ENCODE results near the gene RBM7.

RBM7 gene

DNA sequence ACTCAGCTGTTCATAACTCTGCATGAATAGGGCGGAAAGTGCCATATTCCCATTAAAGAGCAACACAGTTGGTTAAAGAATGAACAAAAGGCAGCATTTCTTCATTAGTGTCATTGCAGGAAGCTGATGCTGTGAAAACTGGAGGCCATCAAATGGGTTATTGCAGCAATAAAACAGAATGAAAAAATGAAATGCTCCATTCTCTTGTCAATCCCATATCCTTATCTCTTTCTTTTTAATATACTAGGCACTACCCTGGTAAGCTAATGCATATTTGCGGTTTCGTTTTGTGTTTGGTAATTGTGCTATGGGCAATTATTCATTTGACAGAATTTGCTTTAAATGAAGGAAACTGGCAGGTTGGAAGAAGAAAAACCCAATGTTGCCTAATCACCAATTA is 25.4 kb upstream of the RBM7 start:
- Histone ChIP-seq H3K4me3 (ENCODE audit: low read depth in 1 of 2, low read length in 2 of 2) (no peak overlapping the region), H3K27ac (ENCODE audit: low read length) (no peak overlapping the region), H3K27me3 (ENCODE audit: low read depth, low read length) (no peaks in the 10 kb centered on the region), H3K36me3 (ENCODE audit: control insufficient read depth in 1 of 2, insufficient read depth in 2 of 2, low read length in 2 of 2) (no peaks in the 10 kb centered on the region), H3K4me1 (ENCODE audit: control insufficient read depth in 1 of 2, insufficient read depth in 2 of 2, low read length in 2 of 2) (no peaks in the 10 kb centered on the region), H3K9me3 (ENCODE audit: control insufficient read depth in 1 of 2, low read length in 2 of 2) (no peaks in the 10 kb centered on the region)

DNA sequence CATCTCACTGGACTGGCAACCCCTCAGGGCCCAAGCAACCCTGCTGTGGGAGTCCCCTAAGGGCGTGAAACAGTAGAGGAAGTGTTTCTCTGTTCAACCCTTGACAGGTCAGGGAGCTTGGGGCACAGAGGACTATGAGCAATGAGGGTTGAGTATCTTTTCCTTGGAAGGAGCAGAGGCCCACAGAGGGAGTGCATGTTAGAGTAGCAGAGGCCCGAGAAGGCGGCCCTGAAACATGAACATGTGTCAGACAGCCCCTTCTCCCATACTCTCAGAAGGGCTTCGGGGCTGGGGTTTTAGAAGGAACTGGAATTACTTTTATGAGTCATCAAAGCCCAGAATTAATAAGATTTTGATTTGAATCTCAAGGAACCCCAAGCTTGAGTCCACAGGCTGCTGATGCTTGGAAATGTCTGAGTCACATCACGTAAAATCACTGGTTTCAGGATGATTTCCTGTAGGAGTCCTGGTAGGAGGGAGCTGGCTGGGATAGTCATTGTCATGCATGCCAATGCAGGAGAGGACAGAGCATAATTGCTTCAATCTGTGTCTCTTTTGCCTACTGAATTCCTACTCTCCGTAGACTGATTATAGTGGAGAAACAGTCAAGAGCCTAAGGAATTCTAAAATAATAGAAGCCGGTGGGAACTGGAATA is 22.7 kb upstream of the RBM7 start:
- no peaks in the 10 kb centered on the region for H3K27me3 ChIP-seq (ENCODE audit: low read depth, low read length)
- no peaks in the 10 kb centered on the region for H3K9me3 ChIP-seq (ENCODE audit: control insufficient read depth in 1 of 2, low read length in 2 of 2)
- no peak overlapping the region for H3K27ac ChIP-seq (ENCODE audit: low read length)
- no peaks in the 10 kb centered on the region for H3K36me3 ChIP-seq (ENCODE audit: control insufficient read depth in 1 of 2, insufficient read depth in 2 of 2, low read length in 2 of 2)
- H3K4me3 ChIP-seq (ENCODE audit: low read depth in 1 of 2, low read length in 2 of 2), result no peak overlapping the region
- H3K4me1 ChIP-seq (ENCODE audit: control insufficient read depth in 1 of 2, insufficient read depth in 2 of 2, low read length in 2 of 2), result no peaks in the 10 kb centered on the region

DNA sequence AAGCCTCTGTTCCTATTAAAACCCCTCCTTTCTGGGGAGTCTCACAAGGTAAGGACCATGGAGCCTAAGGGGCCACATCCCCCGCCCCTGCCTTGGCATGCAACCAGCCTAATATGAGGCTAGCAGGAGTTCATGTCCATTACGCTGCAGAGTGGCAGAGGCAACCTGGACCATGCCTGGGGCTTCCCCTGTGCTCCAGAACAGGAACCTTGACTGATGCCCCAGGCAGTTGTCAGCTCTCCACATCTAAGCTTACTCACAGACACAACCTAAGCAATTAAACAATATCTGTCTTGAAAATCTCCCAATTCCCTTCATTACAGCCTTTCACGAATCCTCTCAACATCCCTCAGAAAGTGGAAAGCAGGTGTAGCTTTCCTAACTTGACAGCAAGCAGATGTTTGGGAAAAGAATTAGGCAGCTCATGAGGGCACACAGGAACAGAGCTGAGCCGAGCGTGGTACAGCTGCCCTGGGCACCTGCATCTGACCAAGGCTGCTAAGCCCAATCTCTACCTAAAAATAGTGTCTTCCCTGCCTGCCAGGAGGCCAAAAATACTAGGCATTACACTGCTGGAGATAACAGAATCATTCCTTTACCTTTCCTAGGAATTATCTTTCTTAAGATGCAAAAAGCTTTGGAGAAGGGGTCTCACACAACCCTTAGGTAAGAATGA is 20.9 kb upstream of the RBM7 start:
- H3K4me3 ChIP-seq (ENCODE audit: low read depth in 1 of 2, low read length in 2 of 2), result no peak overlapping the region
- H3K27me3 ChIP-seq (ENCODE audit: low read depth, low read length), result no peaks in the 10 kb centered on the region
- H3K9me3 ChIP-seq (ENCODE audit: control insufficient read depth in 1 of 2, low read length in 2 of 2), result no peaks in the 10 kb centered on the region
- H3K36me3 ChIP-seq (ENCODE audit: control insufficient read depth in 1 of 2, insufficient read depth in 2 of 2, low read length in 2 of 2), result no peaks in the 10 kb centered on the region
- H3K4me1 ChIP-seq (ENCODE audit: control insufficient read depth in 1 of 2, insufficient read depth in 2 of 2, low read length in 2 of 2), result no peaks in the 10 kb centered on the region
- H3K27ac ChIP-seq (ENCODE audit: low read length), result no peak overlapping the region

DNA sequence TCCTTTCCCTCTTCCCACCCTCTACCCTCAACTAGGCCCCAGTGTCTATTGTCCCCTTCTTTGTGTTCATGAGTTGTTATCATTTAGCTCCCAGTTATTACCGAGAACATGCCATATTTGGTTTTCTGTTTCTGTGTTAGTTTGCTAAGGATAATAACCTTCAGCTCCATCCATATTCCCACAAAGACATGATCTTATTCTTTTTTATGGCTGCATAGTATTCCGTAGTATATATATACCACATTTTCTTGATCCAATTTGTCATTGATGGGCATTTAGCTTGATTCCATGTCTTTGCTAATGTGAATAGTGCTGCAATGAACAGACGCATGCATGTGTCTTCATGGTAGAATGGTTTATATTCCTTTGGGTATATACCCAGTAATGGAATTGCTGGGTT is 18.0 kb upstream of the RBM7 start:
- no peaks in the 10 kb centered on the region for H3K27me3 ChIP-seq (ENCODE audit: low read depth, low read length)
- H3K36me3 ChIP-seq (ENCODE audit: control insufficient read depth in 1 of 2, insufficient read depth in 2 of 2, low read length in 2 of 2), result no peaks in the 10 kb centered on the region

DNA sequence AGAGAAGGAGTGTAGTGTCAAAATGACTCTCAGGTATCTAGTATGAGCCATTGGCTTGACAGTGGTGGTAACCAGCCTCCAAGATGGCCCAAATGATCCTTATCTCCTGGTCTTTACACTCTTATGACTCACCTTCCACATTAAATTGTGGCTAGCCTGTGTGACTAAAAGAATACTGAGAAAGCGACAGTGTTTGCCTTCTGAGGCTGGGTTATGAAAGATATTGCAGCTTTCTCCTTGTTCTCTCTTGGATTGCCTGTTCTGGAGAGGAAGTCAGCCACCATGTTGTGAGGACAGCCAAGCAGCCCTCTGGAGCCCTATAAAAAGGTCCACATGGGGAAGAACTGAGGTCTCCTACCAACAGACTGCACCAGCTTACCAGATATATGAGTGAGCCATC is 16.0 kb upstream of the RBM7 start:
- Histone ChIP-seq H3K27ac (ENCODE audit: low read length) (no peak overlapping the region), H3K27me3 (ENCODE audit: low read depth, low read length) (no peaks in the 10 kb centered on the region), H3K4me3 (ENCODE audit: low read depth in 1 of 2, low read length in 2 of 2) (no peak overlapping the region), H3K9me3 (ENCODE audit: control insufficient read depth in 1 of 2, low read length in 2 of 2) (no peaks in the 10 kb centered on the region), H3K36me3 (ENCODE audit: control insufficient read depth in 1 of 2, insufficient read depth in 2 of 2, low read length in 2 of 2) (no peaks in the 10 kb centered on the region), H3K4me1 (ENCODE audit: control insufficient read depth in 1 of 2, insufficient read depth in 2 of 2, low read length in 2 of 2) (no peaks in the 10 kb centered on the region)

More for the DNA sequence above, 18.0 kb upstream of the RBM7 start:
- H3K4me3 ChIP-seq (ENCODE audit: low read depth in 1 of 2, low read length in 2 of 2), result no peak overlapping the region
- no peak overlapping the region for H3K27ac ChIP-seq (ENCODE audit: low read length)
- H3K9me3 ChIP-seq (ENCODE audit: control insufficient read depth in 1 of 2, low read length in 2 of 2), result no peaks in the 10 kb centered on the region
- H3K4me1 ChIP-seq (ENCODE audit: control insufficient read depth in 1 of 2, insufficient read depth in 2 of 2, low read length in 2 of 2), result no peaks in the 10 kb centered on the region

DNA sequence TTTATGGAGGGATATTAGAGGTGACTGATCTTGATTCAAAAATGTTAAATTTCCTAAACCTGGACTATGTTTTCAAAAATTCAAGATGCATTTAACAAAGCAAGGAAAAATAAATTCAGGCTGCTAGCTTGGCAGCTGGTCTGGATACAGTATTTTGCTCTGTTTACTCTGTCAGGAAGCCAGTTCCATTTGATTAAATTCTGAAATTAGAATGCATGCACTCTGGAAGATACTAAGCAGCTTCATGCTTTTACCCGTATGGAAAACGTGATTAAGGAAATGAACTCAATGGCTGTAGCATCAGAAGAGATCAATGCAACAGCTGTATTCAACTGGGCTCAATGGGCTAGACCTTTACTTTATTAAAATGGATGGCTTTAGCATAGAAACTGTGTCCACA is 14.3 kb upstream of the RBM7 start:
- no peaks in the 10 kb centered on the region for H3K4me1 ChIP-seq (ENCODE audit: control insufficient read depth in 1 of 2, insufficient read depth in 2 of 2, low read length in 2 of 2)

DNA sequence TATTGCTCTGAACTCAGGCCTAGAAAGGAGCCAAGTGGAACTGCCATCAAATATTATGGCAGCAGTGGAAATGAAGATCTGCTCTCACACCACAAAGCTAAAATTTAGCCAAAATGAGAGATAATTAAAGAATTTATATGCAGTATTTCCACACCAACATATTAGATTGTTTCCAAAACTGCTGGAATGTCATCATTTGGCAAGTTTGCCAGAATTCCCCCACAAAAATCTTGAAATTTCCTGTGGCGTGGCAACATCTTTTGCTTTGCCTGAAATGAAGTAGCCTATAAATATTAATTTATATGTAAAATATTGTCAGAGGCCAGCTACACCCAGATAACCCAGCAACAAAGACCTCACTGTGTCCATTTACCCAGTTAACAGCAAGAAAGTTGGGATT is 13.9 kb upstream of the RBM7 start:
- H3K4me1 ChIP-seq (ENCODE audit: control insufficient read depth in 1 of 2, insufficient read depth in 2 of 2, low read length in 2 of 2), result no peaks in the 10 kb centered on the region
- H3K36me3 ChIP-seq (ENCODE audit: control insufficient read depth in 1 of 2, insufficient read depth in 2 of 2, low read length in 2 of 2), result no peaks in the 10 kb centered on the region
- H3K27me3 ChIP-seq (ENCODE audit: low read depth, low read length), result no peaks in the 10 kb centered on the region
- H3K4me3 ChIP-seq (ENCODE audit: low read depth in 1 of 2, low read length in 2 of 2), result no peak overlapping the region
- H3K27ac ChIP-seq (ENCODE audit: low read length), result no peak overlapping the region
- no peaks in the 10 kb centered on the region for H3K9me3 ChIP-seq (ENCODE audit: control insufficient read depth in 1 of 2, low read length in 2 of 2)

More for the DNA sequence above, 14.3 kb upstream of the RBM7 start:
- Histone ChIP-seq H3K27ac (ENCODE audit: low read length) (no peak overlapping the region), H3K9me3 (ENCODE audit: control insufficient read depth in 1 of 2, low read length in 2 of 2) (no peaks in the 10 kb centered on the region), H3K27me3 (ENCODE audit: low read depth, low read length) (no peaks in the 10 kb centered on the region), H3K4me3 (ENCODE audit: low read depth in 1 of 2, low read length in 2 of 2) (no peak overlapping the region), H3K36me3 (ENCODE audit: control insufficient read depth in 1 of 2, insufficient read depth in 2 of 2, low read length in 2 of 2) (no peaks in the 10 kb centered on the region)

DNA sequence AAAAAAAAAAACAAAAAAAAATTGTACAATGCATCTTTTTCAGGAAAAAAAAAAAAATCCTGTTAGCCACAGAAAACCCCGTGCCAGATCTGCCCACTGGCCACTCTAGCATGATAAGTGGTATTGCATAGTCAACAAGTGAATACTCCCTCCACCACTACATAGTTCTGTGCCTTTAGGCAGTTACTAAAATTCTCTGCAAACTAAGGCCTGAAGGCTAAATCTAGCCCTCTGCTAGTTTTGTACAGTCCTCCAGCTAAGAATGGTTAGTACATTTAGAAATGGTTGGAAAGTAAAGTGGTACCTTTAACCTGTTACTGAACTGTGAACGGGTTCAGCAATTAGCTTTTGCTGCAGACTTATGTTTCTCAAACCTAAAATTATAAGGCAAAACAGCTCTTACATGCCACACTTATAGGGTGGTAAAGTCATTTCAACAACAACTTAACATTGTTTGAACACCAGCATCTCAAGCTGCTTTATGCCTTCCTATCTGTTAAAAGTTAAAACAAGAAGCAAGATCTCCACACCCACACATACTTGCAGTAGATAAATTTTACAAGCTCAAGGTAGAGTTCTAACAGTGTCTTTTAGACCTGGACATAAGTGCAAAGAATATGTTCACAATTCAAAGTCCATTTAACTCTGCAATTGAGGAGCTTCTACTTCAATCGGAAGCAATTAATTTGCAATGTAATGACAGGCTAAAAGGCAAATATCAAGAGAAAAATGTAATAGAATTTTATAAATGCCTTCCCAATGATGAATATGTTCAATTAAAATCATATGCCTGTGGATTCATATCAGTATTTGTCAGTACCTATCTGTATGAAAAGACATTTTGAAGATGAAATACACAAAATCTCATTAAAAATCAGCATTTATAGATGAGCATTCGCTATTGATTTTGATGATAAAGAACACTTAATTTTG is 7.5 kb upstream of the RBM7 start:
- H3K9me3 ChIP-seq (ENCODE audit: control insufficient read depth in 1 of 2, low read length in 2 of 2), result no peaks in the 10 kb centered on the region
- H3K4me3 ChIP-seq (ENCODE audit: low read depth in 1 of 2, low read length in 2 of 2), result no peak overlapping the region
- no peaks in the 10 kb centered on the region for H3K27me3 ChIP-seq (ENCODE audit: low read depth, low read length)
- H3K27ac ChIP-seq (ENCODE audit: low read length), result no peak overlapping the region
- no peaks in the 10 kb centered on the region for H3K36me3 ChIP-seq (ENCODE audit: control insufficient read depth in 1 of 2, insufficient read depth in 2 of 2, low read length in 2 of 2)
- H3K4me1 ChIP-seq (ENCODE audit: control insufficient read depth in 1 of 2, insufficient read depth in 2 of 2, low read length in 2 of 2), result no peaks in the 10 kb centered on the region

DNA sequence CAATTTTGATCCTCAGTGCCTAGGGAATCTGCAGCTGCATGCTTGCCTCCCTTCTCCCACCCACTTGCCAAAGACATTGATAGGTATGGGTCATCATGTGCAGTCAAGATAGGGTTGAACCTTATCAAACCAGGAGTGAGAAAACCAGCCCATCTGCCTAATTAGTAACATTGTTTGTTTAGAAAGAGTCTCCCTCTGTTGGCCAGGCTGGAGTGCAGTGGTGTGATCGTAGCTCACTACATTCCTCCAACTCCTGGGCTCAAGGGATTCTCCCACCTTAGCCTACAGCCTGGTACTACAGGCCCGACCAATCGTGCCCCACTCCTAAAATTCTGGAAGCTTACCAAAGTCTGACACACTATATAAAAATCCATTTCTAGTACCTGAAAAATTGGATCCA is 4.7 kb upstream of the RBM7 start:
- no peaks in the 10 kb centered on the region for H3K9me3 ChIP-seq (ENCODE audit: control insufficient read depth in 1 of 2, low read length in 2 of 2)
- no peaks in the 10 kb centered on the region for H3K27me3 ChIP-seq (ENCODE audit: low read depth, low read length)
- H3K4me3 ChIP-seq (ENCODE audit: low read depth in 1 of 2, low read length in 2 of 2), result no peak overlapping the region
- peaks cover 0 to 8% of the 10 kb centered on the region in 2 donors for H3K4me1 ChIP-seq (ENCODE audit: control insufficient read depth in 1 of 2, insufficient read depth in 2 of 2, low read length in 2 of 2)
- H3K36me3 ChIP-seq (ENCODE audit: control insufficient read depth in 1 of 2, insufficient read depth in 2 of 2, low read length in 2 of 2), result peaks cover 0 to 8% of the 10 kb centered on the region in 2 donors
- no peak overlapping the region for H3K27ac ChIP-seq (ENCODE audit: low read length)

DNA sequence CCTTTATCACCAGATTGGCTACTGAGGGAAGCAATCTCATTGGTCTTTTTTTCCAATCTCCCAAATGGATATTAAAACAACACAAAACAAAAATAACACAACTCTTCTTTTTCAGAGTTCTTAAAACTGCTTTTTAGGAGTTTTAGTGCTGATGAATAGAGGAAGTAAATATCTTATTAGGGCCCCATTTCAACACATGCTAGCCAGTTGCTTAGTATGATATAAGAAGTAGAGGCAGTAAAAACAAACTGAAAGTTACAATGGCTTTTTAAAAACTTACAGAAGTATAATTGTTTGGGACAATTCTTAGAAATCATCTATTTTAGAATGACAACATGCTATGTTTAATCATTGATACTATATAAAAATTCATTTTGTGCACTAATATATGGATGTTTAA is 3.5 kb upstream of the RBM7 start:
- Histone ChIP-seq H3K4me1 (ENCODE audit: control insufficient read depth in 1 of 2, insufficient read depth in 2 of 2, low read length in 2 of 2) (peaks cover 0 to 8% of the 10 kb centered on the region in 2 donors), H3K4me3 (ENCODE audit: low read depth in 1 of 2, low read length in 2 of 2) (no peak overlapping the region), H3K36me3 (ENCODE audit: control insufficient read depth in 1 of 2, insufficient read depth in 2 of 2, low read length in 2 of 2) (peaks cover 0 to 10% of the 10 kb centered on the region in 2 donors), H3K27ac (ENCODE audit: low read length) (no peak overlapping the region), H3K27me3 (ENCODE audit: low read depth, low read length) (no peaks in the 10 kb centered on the region), H3K9me3 (ENCODE audit: control insufficient read depth in 1 of 2, low read length in 2 of 2) (no peaks in the 10 kb centered on the region)

DNA sequence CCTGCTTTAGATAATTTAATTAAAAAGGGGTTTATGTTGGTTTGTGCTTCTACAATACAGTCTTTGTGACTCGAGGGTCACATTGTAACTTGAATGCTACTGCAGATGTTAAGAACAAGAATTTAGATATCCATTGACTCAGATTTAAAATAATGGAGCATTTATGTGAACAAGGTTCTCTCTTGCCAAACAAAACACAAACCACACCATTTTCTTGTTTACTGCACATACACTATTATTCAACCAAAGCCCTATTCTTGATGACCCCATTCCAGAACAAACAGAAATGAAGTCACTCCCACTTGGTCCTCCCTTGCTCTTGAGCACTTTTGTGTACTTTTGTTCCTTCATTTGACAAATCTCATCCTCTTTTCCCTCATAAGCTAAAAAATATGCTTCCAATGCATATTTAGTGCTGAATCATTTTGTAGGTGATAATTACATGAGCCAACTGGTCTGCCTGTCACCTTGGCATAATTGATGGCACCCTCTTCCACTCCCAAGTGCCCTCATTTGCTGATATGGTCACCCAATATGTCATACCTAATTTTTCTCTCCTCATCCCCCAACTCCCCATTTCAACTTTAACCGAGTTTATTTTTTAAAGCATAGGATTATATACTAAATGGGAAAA is 3.0 kb upstream of the RBM7 start:
- no peak overlapping the region for H3K27ac ChIP-seq (ENCODE audit: low read length)
- H3K4me3 ChIP-seq (ENCODE audit: low read depth in 1 of 2, low read length in 2 of 2), result no peak overlapping the region
- no peaks in the 10 kb centered on the region for H3K9me3 ChIP-seq (ENCODE audit: control insufficient read depth in 1 of 2, low read length in 2 of 2)
- H3K4me1 ChIP-seq (ENCODE audit: control insufficient read depth in 1 of 2, insufficient read depth in 2 of 2, low read length in 2 of 2), result peaks cover 0 to 8% of the 10 kb centered on the region in 2 donors
- no peaks in the 10 kb centered on the region for H3K27me3 ChIP-seq (ENCODE audit: low read depth, low read length)
- peaks cover 0 to 10% of the 10 kb centered on the region in 2 donors for H3K36me3 ChIP-seq (ENCODE audit: control insufficient read depth in 1 of 2, insufficient read depth in 2 of 2, low read length in 2 of 2)

All from muscle layer of duodenum (tissue), 2 donors.